ENCODE data around the gene WFDC1. TPM values are rescaled to one million over a fixed set of nuclear protein-coding genes. Genes with fewer than 3 reads are reported as not detected.

The WFDC1 gene
- total RNA-seq, 1 donor from 2014 or later = 0.34 TPM

- no peak for DNase-seq (ENCODE audit: low read depth)
- H3K9ac ChIP-seq (ENCODE audit: low read length) = no peak overlapping the region
- no peak overlapping the region for H3K4me2 ChIP-seq (ENCODE audit: low read length)
- no peaks in the 10 kb centered on the region for H3K36me3 ChIP-seq (ENCODE audit: insufficient read depth, low read length)
- no peaks in the 10 kb centered on the region for H3K9me3 ChIP-seq (ENCODE audit: insufficient read depth, low read depth, low read length)
- no peak overlapping the region for H3K4me3 ChIP-seq (ENCODE audit: insufficient read depth, low read depth, low read length)
- H3K4me1 ChIP-seq (ENCODE audit: insufficient read depth, low read length) = peaks cover 12% of the 10 kb centered on the region
- TF ChIP-seq, protein P1, sequence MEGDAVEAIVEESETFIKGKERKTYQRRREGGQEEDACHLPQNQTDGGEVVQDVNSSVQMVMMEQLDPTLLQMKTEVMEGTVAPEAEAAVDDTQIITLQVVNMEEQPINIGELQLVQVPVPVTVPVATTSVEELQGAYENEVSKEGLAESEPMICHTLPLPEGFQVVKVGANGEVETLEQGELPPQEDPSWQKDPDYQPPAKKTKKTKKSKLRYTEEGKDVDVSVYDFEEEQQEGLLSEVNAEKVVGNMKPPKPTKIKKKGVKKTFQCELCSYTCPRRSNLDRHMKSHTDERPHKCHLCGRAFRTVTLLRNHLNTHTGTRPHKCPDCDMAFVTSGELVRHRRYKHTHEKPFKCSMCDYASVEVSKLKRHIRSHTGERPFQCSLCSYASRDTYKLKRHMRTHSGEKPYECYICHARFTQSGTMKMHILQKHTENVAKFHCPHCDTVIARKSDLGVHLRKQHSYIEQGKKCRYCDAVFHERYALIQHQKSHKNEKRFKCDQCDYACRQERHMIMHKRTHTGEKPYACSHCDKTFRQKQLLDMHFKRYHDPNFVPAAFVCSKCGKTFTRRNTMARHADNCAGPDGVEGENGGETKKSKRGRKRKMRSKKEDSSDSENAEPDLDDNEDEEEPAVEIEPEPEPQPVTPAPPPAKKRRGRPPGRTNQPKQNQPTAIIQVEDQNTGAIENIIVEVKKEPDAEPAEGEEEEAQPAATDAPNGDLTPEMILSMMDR (IDR thresholded peaks at IDR 0.05; ENCODE audit: insufficient read depth, low read depth, low read length) = no peak
- TF ChIP-seq EZH2 (IDR thresholded peaks at IDR 0.05; ENCODE audit: insufficient read depth, low read length) = no peak
- Mint-ChIP-seq H3K4me1 (ENCODE audit: low read depth, unreplicated experiment) (peaks cover 22% of the 10 kb centered on the region), H3K27ac (ENCODE audit: unreplicated experiment) (no peak overlapping the region), H3K36me3 (ENCODE audit: low read depth, unreplicated experiment) (no peaks in the 10 kb centered on the region), H3K4me3 (ENCODE audit: unreplicated experiment) (no peak overlapping the region), H3K9me3 (ENCODE audit: unreplicated experiment) (no peaks in the 10 kb centered on the region), H3K27me3 (ENCODE audit: low read depth, unreplicated experiment) (peaks cover 43% of the 10 kb centered on the region)
- no peak overlapping the region for H2AFZ ChIP-seq (ENCODE audit: low read depth, low read length)
- no peak for FAIRE-seq
- peaks cover 10% of the 10 kb centered on the region for H3K27me3 ChIP-seq (ENCODE audit: insufficient read depth, low read length)
- peaks cover 4% of the 10 kb centered on the region for H4K20me1 ChIP-seq (ENCODE audit: insufficient read depth, low read length)
- no peak overlapping the region for H3K27ac ChIP-seq (ENCODE audit: low read depth, low read length)
- no peaks in the 10 kb centered on the region for H3K79me2 ChIP-seq (ENCODE audit: insufficient read depth, low read length)
Measured at GRCh38 chr16:84361546-84361945, 66.9 kb downstream of the WFDC1 start.

GRCh38 chr16:84362471-84362941 is 67.8 kb downstream of the WFDC1 start:
- no peak overlapping the region for H2AFZ ChIP-seq (ENCODE audit: low read depth, low read length)
- H3K9me3 ChIP-seq (ENCODE audit: insufficient read depth, low read depth, low read length) = no peaks in the 10 kb centered on the region
- TF ChIP-seq, protein P1 (IDR thresholded peaks at IDR 0.05; ENCODE audit: insufficient read depth, low read depth, low read length) = no peak
- no peak for TF ChIP-seq EZH2 (IDR thresholded peaks at IDR 0.05; ENCODE audit: insufficient read depth, low read length)
- H3K27me3 Mint-ChIP-seq (ENCODE audit: low read depth, unreplicated experiment) = peaks cover 48% of the 10 kb centered on the region
- H3K4me3 Mint-ChIP-seq (ENCODE audit: unreplicated experiment) = no peak overlapping the region
- H3K4me3 ChIP-seq (ENCODE audit: insufficient read depth, low read depth, low read length) = no peak overlapping the region
- peaks cover 2% of the 10 kb centered on the region for H4K20me1 ChIP-seq (ENCODE audit: insufficient read depth, low read length)
- H3K27me3 ChIP-seq (ENCODE audit: insufficient read depth, low read length) = peaks cover 20% of the 10 kb centered on the region
- no peak overlapping the region for H3K27ac Mint-ChIP-seq (ENCODE audit: unreplicated experiment)
- no peaks in the 10 kb centered on the region for H3K9me3 Mint-ChIP-seq (ENCODE audit: unreplicated experiment)
- no peak overlapping the region for H3K4me2 ChIP-seq (ENCODE audit: low read length)
- DNase-seq (ENCODE audit: low read depth) (no peak), FAIRE-seq (no peak)
- H3K79me2 ChIP-seq (ENCODE audit: insufficient read depth, low read length) = no peaks in the 10 kb centered on the region
- peaks cover 2% of the 10 kb centered on the region for H3K4me1 ChIP-seq (ENCODE audit: insufficient read depth, low read length)
- peaks cover 2% of the 10 kb centered on the region for H3K36me3 Mint-ChIP-seq (ENCODE audit: low read depth, unreplicated experiment)
- H3K36me3 ChIP-seq (ENCODE audit: insufficient read depth, low read length) = no peaks in the 10 kb centered on the region
- H3K4me1 Mint-ChIP-seq (ENCODE audit: low read depth, unreplicated experiment) = peaks cover 14% of the 10 kb centered on the region
- H3K9ac ChIP-seq (ENCODE audit: low read length) = no peak overlapping the region
- H3K27ac ChIP-seq (ENCODE audit: low read depth, low read length) = no peak overlapping the region

DNA sequence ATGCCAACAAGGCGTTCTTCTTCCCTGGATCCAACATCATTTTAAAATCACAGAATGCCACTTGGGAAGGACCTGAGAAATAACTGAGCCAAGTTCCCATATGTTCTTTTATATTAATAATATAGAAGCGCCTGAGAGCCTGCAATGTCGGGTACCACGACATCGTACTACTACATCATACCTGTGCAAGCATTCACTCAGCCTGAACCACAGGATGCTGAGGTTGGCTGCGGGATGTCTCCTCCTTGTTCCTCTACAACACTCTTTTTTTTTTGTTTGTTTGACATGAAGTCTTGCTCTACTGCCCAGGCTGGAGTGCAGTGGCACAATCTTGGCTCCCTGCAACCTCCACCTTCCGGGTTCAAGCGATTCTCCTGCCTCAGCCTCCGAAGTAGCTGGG is 71.5 kb downstream of the WFDC1 start:
- no peaks in the 10 kb centered on the region for H3K36me3 ChIP-seq (ENCODE audit: insufficient read depth, low read length)
- H3K27me3 Mint-ChIP-seq (ENCODE audit: low read depth, unreplicated experiment) = peaks cover 60% of the 10 kb centered on the region
- H2AFZ ChIP-seq (ENCODE audit: low read depth, low read length) = no peak overlapping the region
- H3K9me3 Mint-ChIP-seq (ENCODE audit: unreplicated experiment) = no peaks in the 10 kb centered on the region
- DNase-seq (ENCODE audit: low read depth) = no peak
- no peak overlapping the region for H3K4me2 ChIP-seq (ENCODE audit: low read length)
- TF ChIP-seq EZH2 (IDR thresholded peaks at IDR 0.05; ENCODE audit: insufficient read depth, low read length) = no peak
- TF ChIP-seq, protein P1 (IDR thresholded peaks at IDR 0.05; ENCODE audit: insufficient read depth, low read depth, low read length) = no peak
- peaks cover 48% of the 10 kb centered on the region for H3K27me3 ChIP-seq (ENCODE audit: insufficient read depth, low read length)
- H4K20me1 ChIP-seq (ENCODE audit: insufficient read depth, low read length) = no peaks in the 10 kb centered on the region
- H3K79me2 ChIP-seq (ENCODE audit: insufficient read depth, low read length) = no peaks in the 10 kb centered on the region
- no peaks in the 10 kb centered on the region for H3K4me1 ChIP-seq (ENCODE audit: insufficient read depth, low read length)
- H3K27ac Mint-ChIP-seq (ENCODE audit: unreplicated experiment) = no peak overlapping the region
- FAIRE-seq = no peak
- no peak overlapping the region for H3K9ac ChIP-seq (ENCODE audit: low read length)
- no peaks in the 10 kb centered on the region for H3K9me3 ChIP-seq (ENCODE audit: insufficient read depth, low read depth, low read length)
- no peak overlapping the region for H3K27ac ChIP-seq (ENCODE audit: low read depth, low read length)
- no peak overlapping the region for H3K4me3 ChIP-seq (ENCODE audit: insufficient read depth, low read depth, low read length)
- no peaks in the 10 kb centered on the region for H3K4me1 Mint-ChIP-seq (ENCODE audit: low read depth, unreplicated experiment)
- peaks cover 2% of the 10 kb centered on the region for H3K36me3 Mint-ChIP-seq (ENCODE audit: low read depth, unreplicated experiment)
- H3K4me3 Mint-ChIP-seq (ENCODE audit: unreplicated experiment) = no peak overlapping the region

Measured in astrocyte (in vitro differentiated cells and primary cell).